Tibial nerve (tissue), 4 donors: ENCODE results near the gene ZDHHC24.

Experiments
- CTCF ChIP-seq, 5 experiments: fragments of 200-600 bp in 3 of 5; fragments of 450-650 bp in 2 of 5; sonication (generic) in 3 of 5; IDR thresholded peaks; one replicate each; pipeline ENCODE4 v1.5.1; 2016 to 2019; ENCODE audit warnings: antibody characterized with exemption in 5 of 5, mild to moderate bottlenecking in 3 of 5, moderate library complexity in 2 of 5
- EP300 ChIP-seq, 2 donors: sonication (generic); formaldehyde crosslinking; IDR thresholded peaks; one replicate each; pipeline ENCODE4 v1.6.1; 2017; ENCODE audit warnings: antibody characterized with exemption in 2 of 2, mild to moderate bottlenecking in 1 of 2
- POLR2A ChIP-seq, 2 donors: fragments of 450-650 bp; IDR thresholded peaks; one replicate each; pipeline ENCODE4 v1.6.1; 2017; ENCODE audit warnings: antibody characterized with exemption in 2 of 2, mild to moderate bottlenecking in 2 of 2, moderate library complexity in 2 of 2

DNA sequence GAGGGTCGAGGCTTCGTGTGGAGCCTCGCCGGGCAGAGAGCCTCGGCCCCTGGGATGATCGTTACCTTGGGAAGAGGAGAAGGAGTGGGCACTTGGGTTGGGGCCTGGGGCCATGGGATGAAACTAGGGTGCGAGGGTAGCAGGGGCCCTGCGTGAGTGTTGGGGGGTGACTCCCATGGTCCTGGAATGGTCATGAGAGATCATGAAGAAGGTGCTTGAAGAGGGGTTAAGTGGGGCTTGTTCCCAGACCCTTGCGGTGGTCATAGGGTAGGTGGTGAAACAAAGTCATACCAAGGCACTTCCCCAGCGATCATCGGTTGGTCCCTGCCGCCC, 47.4 kb upstream of the ZDHHC24 start:
- TF ChIP-seq CTCF (IDR thresholded peaks at IDR 0.05) = no peak
- no peak for TF ChIP-seq EP300 (IDR thresholded peaks at IDR 0.05)
- TF ChIP-seq POLR2A (IDR thresholded peaks at IDR 0.05) = no peak
